ENCODE data around the gene MCM7. TPM values are rescaled to one million over a fixed set of nuclear protein-coding genes. Genes with fewer than 3 reads are reported as not detected.
A peak's percentile ranks its signal among the peaks of the same experiment; 100 is the strongest.

Gene MCM7
- total RNA-seq, 1 experiment from 2014 or later = 387 TPM

DNA sequence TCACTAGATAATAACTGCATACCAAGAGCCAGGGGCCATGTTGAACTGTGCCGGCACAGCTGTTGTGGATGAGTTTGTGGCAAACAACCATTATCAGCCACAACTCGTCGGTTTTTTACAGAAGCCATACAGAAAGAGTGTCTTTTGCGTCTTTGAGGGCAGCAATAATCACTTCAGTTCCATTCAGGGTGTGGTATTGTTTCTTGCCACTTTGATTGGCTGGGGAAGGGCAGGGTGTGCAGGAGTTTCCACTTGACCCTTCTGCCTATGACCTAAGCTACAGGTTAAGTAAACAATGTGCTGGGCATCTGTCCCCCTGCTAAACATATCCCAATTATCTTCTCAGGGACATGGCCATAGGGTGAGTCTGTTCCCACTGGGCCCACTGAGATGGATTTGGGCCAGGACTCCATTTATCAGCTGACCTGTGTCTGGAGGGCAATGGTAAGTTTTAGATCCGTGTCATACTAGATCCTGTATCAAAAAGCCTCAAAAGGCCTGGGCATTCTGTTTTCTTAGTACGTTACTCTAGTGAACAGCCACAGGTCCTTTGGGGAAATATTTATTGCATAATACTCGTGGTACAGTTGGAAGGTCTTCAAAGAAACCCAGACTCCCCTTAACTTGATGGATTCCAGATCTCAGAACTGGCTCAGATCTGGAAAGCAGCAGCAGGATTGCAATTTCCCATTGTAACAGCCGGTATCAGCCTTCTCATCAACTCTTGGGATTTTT lies 35.6 kb downstream of the MCM7 start:
- Histone ChIP-seq H3K27ac (ENCODE audit: low read depth, low read length) (no peak overlapping the region), H3K9ac (ENCODE audit: low read length) (no peak overlapping the region), H3K36me3 (ENCODE audit: control insufficient read depth in 1 of 2, insufficient read depth in 2 of 2, low read length in 2 of 2) (peaks cover 11 to 17% of the 10 kb centered on the region in 2 experiments), H3K4me1 (ENCODE audit: control insufficient read depth in 1 of 2, insufficient read depth in 2 of 2, low read length in 2 of 2) (no peaks in the 10 kb centered on the region), H3K4me3 (replicated peaks in 1 of 2; ENCODE audit: low read depth in 1 of 2, low read length in 2 of 2) (no peak overlapping the region), H3K9me3 (ENCODE audit: control insufficient read depth in 1 of 2, insufficient read depth in 1 of 2, low read depth in 1 of 2, low read length in 2 of 2) (peaks cover 5 to 6% of the 10 kb centered on the region in 2 experiments; a peak in 2 of 4 replicates), H3K9me2 (ENCODE audit: insufficient read depth) (no peaks in the 10 kb centered on the region), H4K20me1 (ENCODE audit: insufficient read depth) (no peaks in the 10 kb centered on the region), H3K4me2 (ENCODE audit: low read length) (no peak overlapping the region), H2AFZ (ENCODE audit: low read depth, low read length, poor library complexity, severe bottlenecking) (no peak overlapping the region), H3K79me2 (ENCODE audit: insufficient read depth, low read length) (no peaks in the 10 kb centered on the region), H3K27me3 (ENCODE audit: insufficient read depth, low read length) (no peaks in the 10 kb centered on the region)
- ChIA-PET RAD21 (ENCODE audit: low non-redundant PET in 1 of 2, low total read pairs in 2 of 2, uncharacterized antibody in 2 of 2, unreplicated experiment in 2 of 2) (no interaction called here), POLR2A (no interaction called here), CTCF (no interaction called here)
- no TSS peak for BruUV-seq (replicated peaks)
- no peak for DNase-seq (ENCODE audit: low read depth, low spot score)
- TF ChIP-seq EZH2 (IDR thresholded peaks at IDR 0.05) (no peak), SIN3A (IDR thresholded peaks at IDR 0.05; ENCODE audit: low read depth) (no peak), ZBTB33 (IDR thresholded peaks at IDR 0.05; ENCODE audit: extremely low read depth, insufficient replicate concordance, low read length) (no peak), POLR2AphosphoS5 (IDR thresholded peaks at IDR 0.05; ENCODE audit: low read depth, low read length) (no peak), FOSL1 (IDR thresholded peaks at IDR 0.05; ENCODE audit: low read depth) (no peak), ELF1 (IDR thresholded peaks at IDR 0.05; ENCODE audit: borderline replicate concordance, low read depth) (no peak), EZH2phosphoT487 (IDR thresholded peaks at IDR 0.05; ENCODE audit: borderline replicate concordance) (no peak), TCF7L2 (IDR thresholded peaks at IDR 0.05; ENCODE audit: borderline replicate concordance, extremely low read depth, insufficient read depth, insufficient read length) (no peak), JUND (IDR thresholded peaks at IDR 0.05) (no peak), EGR1 (IDR thresholded peaks at IDR 0.05; ENCODE audit: low read depth) (no peak), POLR2A (IDR thresholded peaks at IDR 0.05; ENCODE audit: borderline replicate concordance, extremely low read depth, insufficient read depth, insufficient read length) (no peak), RAD21 (IDR thresholded peaks at IDR 0.05; ENCODE audit: low read depth) (no peak)
- TF ChIP-seq, protein P1, sequence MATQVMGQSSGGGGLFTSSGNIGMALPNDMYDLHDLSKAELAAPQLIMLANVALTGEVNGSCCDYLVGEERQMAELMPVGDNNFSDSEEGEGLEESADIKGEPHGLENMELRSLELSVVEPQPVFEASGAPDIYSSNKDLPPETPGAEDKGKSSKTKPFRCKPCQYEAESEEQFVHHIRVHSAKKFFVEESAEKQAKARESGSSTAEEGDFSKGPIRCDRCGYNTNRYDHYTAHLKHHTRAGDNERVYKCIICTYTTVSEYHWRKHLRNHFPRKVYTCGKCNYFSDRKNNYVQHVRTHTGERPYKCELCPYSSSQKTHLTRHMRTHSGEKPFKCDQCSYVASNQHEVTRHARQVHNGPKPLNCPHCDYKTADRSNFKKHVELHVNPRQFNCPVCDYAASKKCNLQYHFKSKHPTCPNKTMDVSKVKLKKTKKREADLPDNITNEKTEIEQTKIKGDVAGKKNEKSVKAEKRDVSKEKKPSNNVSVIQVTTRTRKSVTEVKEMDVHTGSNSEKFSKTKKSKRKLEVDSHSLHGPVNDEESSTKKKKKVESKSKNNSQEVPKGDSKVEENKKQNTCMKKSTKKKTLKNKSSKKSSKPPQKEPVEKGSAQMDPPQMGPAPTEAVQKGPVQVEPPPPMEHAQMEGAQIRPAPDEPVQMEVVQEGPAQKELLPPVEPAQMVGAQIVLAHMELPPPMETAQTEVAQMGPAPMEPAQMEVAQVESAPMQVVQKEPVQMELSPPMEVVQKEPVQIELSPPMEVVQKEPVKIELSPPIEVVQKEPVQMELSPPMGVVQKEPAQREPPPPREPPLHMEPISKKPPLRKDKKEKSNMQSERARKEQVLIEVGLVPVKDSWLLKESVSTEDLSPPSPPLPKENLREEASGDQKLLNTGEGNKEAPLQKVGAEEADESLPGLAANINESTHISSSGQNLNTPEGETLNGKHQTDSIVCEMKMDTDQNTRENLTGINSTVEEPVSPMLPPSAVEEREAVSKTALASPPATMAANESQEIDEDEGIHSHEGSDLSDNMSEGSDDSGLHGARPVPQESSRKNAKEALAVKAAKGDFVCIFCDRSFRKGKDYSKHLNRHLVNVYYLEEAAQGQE (IDR thresholded peaks at IDR 0.05; ENCODE audit: low read depth) = no peak
- intact Hi-C loops (cut with micrococcal nuclease) = no loop called here
- ATAC-seq = 0 out of 2 replicates have a peak, but pooled peaks have one; percentile 16

Data from HCT116 (cell line).